Activated CD4-positive, alpha-beta memory T cell treated with anti-CD3 and anti-CD28 coated beads for 36 hours (primary cell): ENCODE data around the gene ZNF385A. TPM values are rescaled to one million over a fixed set of nuclear protein-coding genes. Genes with fewer than 3 reads are reported as not detected.

Source experiments
- CTCF ChIA-PET: fragments of 350-600 bp; sonication (Branson Sonifier 250); formaldehyde crosslinking; loops from one replicate; lab custom pipeline; 2021; ENCODE audit warnings: antibody characterized with exemption, inconsistent platforms; lab: Charles Lee
- POLR2A ChIA-PET: fragments of 350-600 bp; sonication (Branson Sonifier 250); formaldehyde crosslinking; loops from one replicate; lab custom pipeline; 2021; ENCODE audit warnings: antibody characterized with exemption; lab: Charles Lee
- DNase-seq: peaks from one replicate; pipeline ENCODE4 v3.0.0-alpha.2; 2020
- H3K27ac Mint-ChIP-seq: one replicate; pipeline ENCODE4 v1.8.0; 2021; ENCODE audit warnings: mixed read lengths
- H3K27me3 Mint-ChIP-seq: one replicate; pipeline ENCODE4 v1.8.0; 2021; ENCODE audit warnings: mixed read lengths
- H3K36me3 Mint-ChIP-seq: one replicate; pipeline ENCODE4 v1.8.0; 2021; ENCODE audit warnings: mixed read lengths
- H3K4me1 Mint-ChIP-seq: one replicate; pipeline ENCODE4 v1.8.0; 2021; ENCODE audit warnings: low read depth, mixed read lengths
- H3K4me3 Mint-ChIP-seq: one replicate; pipeline ENCODE4 v1.8.0; 2021; ENCODE audit warnings: mild to moderate bottlenecking, mixed read lengths
- H3K9me3 Mint-ChIP-seq: one replicate; pipeline ENCODE4 v1.8.0; 2021; ENCODE audit warnings: mixed read lengths
- intact Hi-C: fragments of 100-400 bp; cut with micrococcal nuclease; formaldehyde crosslinking; loops from one replicate; pipeline ENCODE4 v1.15.1; 2023
- total RNA-seq, 2 experiments: library from RNA; stranded (reverse); gene quantifications; one replicate each; pipeline ENCODE4 v1.2.3, GENCODE V29; 2021

Gene ZNF385A
- total RNA-seq, 2 experiments from 2014 or later: 1.3 TPM

- Mint-ChIP-seq H3K4me1 (peaks cover 10% of the 10 kb centered on the region), H3K9me3 (no peaks in the 10 kb centered on the region), H3K36me3 (no peaks in the 10 kb centered on the region), H3K4me3 (peak overlapping the region; percentile 22), H3K27ac (no peak overlapping the region), H3K27me3 (no peaks in the 10 kb centered on the region)
- POLR2A ChIA-PET: interaction anchor here (0.5 kb wide), 1 partner anchor 126 kb away, joined by 3 read pairs; no protein-coding TSS in a partner anchor
- peak; percentile 94 for DNase-seq
- intact Hi-C loops: loop anchor here (1.0 kb wide), 2 partner anchors 11 to 20 kb away; no protein-coding TSS in a partner anchor
- CTCF ChIA-PET: interaction anchor here (0.6 to 6.0 kb wide), 48 partner anchors 8 to 371 kb away, joined by 3 to 101 read pairs (median 6); partner anchors contain the start of genes CBX5, COPZ1, HNRNPA1 and HOXC8
Observed at GRCh38 chr12:54379398-54380201, 4.9 kb downstream of the ZNF385A start.

- no peaks in the 10 kb centered on the region for H3K9me3 Mint-ChIP-seq
- intact Hi-C loops: loop anchor here (1.0 kb wide), 2 partner anchors 11 to 20 kb away; no protein-coding TSS in a partner anchor
- no peaks in the 10 kb centered on the region for H3K27me3 Mint-ChIP-seq
- no peak overlapping the region for H3K27ac Mint-ChIP-seq
- DNase-seq: no peak
- H3K36me3 Mint-ChIP-seq: no peaks in the 10 kb centered on the region
- H3K4me1 Mint-ChIP-seq: peaks cover 10% of the 10 kb centered on the region
- ChIA-PET POLR2A (no interaction called here), CTCF (interaction anchor here (0.6 to 6.0 kb wide), 42 partner anchors 8 to 178 kb away, joined by 3 to 101 read pairs (median 6); partner anchors contain the start of genes COPZ1 and NCKAP1L)
- H3K4me3 Mint-ChIP-seq: no peak overlapping the region
Observed at GRCh38 chr12:54378796-54379397, 5.6 kb downstream of the ZNF385A start.

GRCh38 chr12:54377797-54378515 is 6.6 kb downstream of the ZNF385A start:
- Mint-ChIP-seq H3K27ac (no peak overlapping the region), H3K36me3 (no peaks in the 10 kb centered on the region), H3K9me3 (no peaks in the 10 kb centered on the region), H3K4me3 (no peak overlapping the region), H3K4me1 (peaks cover 15% of the 10 kb centered on the region), H3K27me3 (no peaks in the 10 kb centered on the region)
- CTCF ChIA-PET: interaction anchor here (1.5 to 6.0 kb wide), 9 partner anchors 10 to 163 kb away, joined by 5 to 101 read pairs (median 13); no protein-coding TSS in a partner anchor
- DNase-seq: no peak
- POLR2A ChIA-PET: no interaction called here
- intact Hi-C loops: no loop called here

- ChIA-PET POLR2A (no interaction called here), CTCF (interaction anchor here (0.8 to 1.5 kb wide), 2 partner anchors 78 to 162 kb away, joined by 3 to 5 read pairs; no protein-coding TSS in a partner anchor)
- H3K4me1 Mint-ChIP-seq: peaks cover 17% of the 10 kb centered on the region
- H3K27me3 Mint-ChIP-seq: no peaks in the 10 kb centered on the region
- H3K36me3 Mint-ChIP-seq: no peaks in the 10 kb centered on the region
- H3K9me3 Mint-ChIP-seq: no peaks in the 10 kb centered on the region
- H3K27ac Mint-ChIP-seq: no peak overlapping the region
- no peak overlapping the region for H3K4me3 Mint-ChIP-seq
- DNase-seq: no peak
- intact Hi-C loops: no loop called here
Observed at GRCh38 chr12:54377007-54377406, 7.5 kb downstream of the ZNF385A start.

- Mint-ChIP-seq H3K4me1 (peaks cover 20% of the 10 kb centered on the region), H3K4me3 (no peak overlapping the region), H3K36me3 (no peaks in the 10 kb centered on the region), H3K27ac (no peak overlapping the region), H3K9me3 (no peaks in the 10 kb centered on the region), H3K27me3 (no peaks in the 10 kb centered on the region)
- intact Hi-C loops: no loop called here
- DNase-seq: no peak
- POLR2A ChIA-PET: no interaction called here
- CTCF ChIA-PET: interaction anchor here (0.8 to 1.5 kb wide), 3 partner anchors 78 to 162 kb away, joined by 3 to 5 read pairs (median 3); no protein-coding TSS in a partner anchor
Observed at GRCh38 chr12:54376596-54376995, 7.9 kb downstream of the ZNF385A start.

- no peak overlapping the region for H3K27ac Mint-ChIP-seq
- no peaks in the 10 kb centered on the region for H3K36me3 Mint-ChIP-seq
- H3K9me3 Mint-ChIP-seq: no peaks in the 10 kb centered on the region
- no peak for DNase-seq
- H3K4me1 Mint-ChIP-seq: peaks cover 20% of the 10 kb centered on the region
- intact Hi-C loops: no loop called here
- H3K4me3 Mint-ChIP-seq: no peak overlapping the region
- CTCF ChIA-PET: interaction anchor here (0.7 to 1.4 kb wide), 3 partner anchors 24 to 159 kb away, joined by 3 to 5 read pairs (median 3); no protein-coding TSS in a partner anchor
- H3K27me3 Mint-ChIP-seq: no peaks in the 10 kb centered on the region
- POLR2A ChIA-PET: no interaction called here
Observed at GRCh38 chr12:54375259-54375579, 9.3 kb downstream of the ZNF385A start.

GRCh38 chr12:54374562-54375258 is 9.8 kb downstream of the ZNF385A start:
- POLR2A ChIA-PET: no interaction called here
- no peak overlapping the region for H3K4me3 Mint-ChIP-seq
- CTCF ChIA-PET: interaction anchor here (0.7 to 1.4 kb wide), 5 partner anchors 25 to 167 kb away, joined by 3 to 5 read pairs (median 3); no protein-coding TSS in a partner anchor
- H3K27ac Mint-ChIP-seq: no peak overlapping the region
- no peak for DNase-seq
- H3K36me3 Mint-ChIP-seq: no peaks in the 10 kb centered on the region
- intact Hi-C loops: no loop called here
- no peaks in the 10 kb centered on the region for H3K27me3 Mint-ChIP-seq
- peaks cover 18% of the 10 kb centered on the region for H3K4me1 Mint-ChIP-seq
- no peaks in the 10 kb centered on the region for H3K9me3 Mint-ChIP-seq

- intact Hi-C loops: no loop called here
- POLR2A ChIA-PET: no interaction called here
- Mint-ChIP-seq H3K27me3 (peaks cover 3% of the 10 kb centered on the region), H3K4me1 (peaks cover 19% of the 10 kb centered on the region), H3K4me3 (no peak overlapping the region), H3K27ac (no peak overlapping the region), H3K9me3 (no peaks in the 10 kb centered on the region), H3K36me3 (no peaks in the 10 kb centered on the region)
- CTCF ChIA-PET: interaction anchor here (1.0 to 1.4 kb wide), 6 partner anchors 36 to 166 kb away, joined by 3 to 4 read pairs (median 3); no protein-coding TSS in a partner anchor
- peak; percentile 35 for DNase-seq
Observed at GRCh38 chr12:54373649-54374561, 10.6 kb downstream of the ZNF385A start.

GRCh38 chr12:54372113-54372806 is 12.3 kb downstream of the ZNF385A start:
- POLR2A ChIA-PET: interaction anchor here (1.0 to 1.4 kb wide), 2 partner anchors 11 to 151 kb away, joined by 3 to 4 read pairs; no protein-coding TSS in a partner anchor
- intact Hi-C loops: no loop called here
- DNase-seq: no peak
- Mint-ChIP-seq H3K27me3 (peaks cover 3% of the 10 kb centered on the region), H3K27ac (no peak overlapping the region), H3K4me3 (no peak overlapping the region), H3K9me3 (no peaks in the 10 kb centered on the region), H3K36me3 (no peaks in the 10 kb centered on the region), H3K4me1 (peaks cover 27% of the 10 kb centered on the region)
- CTCF ChIA-PET: interaction anchor here (0.8 to 2.2 kb wide), 12 partner anchors 8 to 158 kb away, joined by 3 to 13 read pairs (median 4); partner anchors contain the start of genes COPZ1 and ZNF385A
